OCI-M2 (cell line): ENCODE measurements around the gene CLNK.

Experiments used
- DNase-seq: peaks from one replicate; lab custom pipeline; 2025; ENCODE audit not compliant: unreplicated experiment; lab: John Stamatoyannopoulos, UW

CLNK gene, protein sequence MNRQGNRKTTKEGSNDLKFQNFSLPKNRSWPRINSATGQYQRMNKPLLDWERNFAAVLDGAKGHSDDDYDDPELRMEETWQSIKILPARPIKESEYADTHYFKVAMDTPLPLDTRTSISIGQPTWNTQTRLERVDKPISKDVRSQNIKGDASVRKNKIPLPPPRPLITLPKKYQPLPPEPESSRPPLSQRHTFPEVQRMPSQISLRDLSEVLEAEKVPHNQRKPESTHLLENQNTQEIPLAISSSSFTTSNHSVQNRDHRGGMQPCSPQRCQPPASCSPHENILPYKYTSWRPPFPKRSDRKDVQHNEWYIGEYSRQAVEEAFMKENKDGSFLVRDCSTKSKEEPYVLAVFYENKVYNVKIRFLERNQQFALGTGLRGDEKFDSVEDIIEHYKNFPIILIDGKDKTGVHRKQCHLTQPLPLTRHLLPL

DNA sequence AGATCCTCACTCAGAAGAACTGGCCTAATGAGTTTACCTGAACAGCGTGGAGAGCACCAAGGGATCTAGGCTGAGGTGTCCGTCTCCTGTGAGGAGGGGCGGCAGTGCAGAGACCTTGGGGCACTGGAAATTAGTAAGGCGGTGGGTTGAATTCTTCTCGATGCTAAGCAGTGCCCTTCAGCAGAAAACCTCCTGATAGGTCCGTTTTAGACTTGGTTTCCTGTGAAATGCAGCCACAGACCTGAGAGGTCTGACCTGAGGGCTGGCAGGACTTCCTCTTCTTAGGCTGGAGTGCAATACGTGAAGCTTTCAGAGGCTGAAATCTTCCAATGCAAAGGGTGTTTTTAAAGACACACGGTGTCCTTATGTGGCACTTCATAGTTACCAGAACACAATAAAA lies at the start of gene CLNK:
TSS of gene CLNK (minus strand) at position 138 of the 400 bp plus-strand sequence. CDS start 16,899 bp downstream, outside the sequence.
- DNase-seq, result no peak

DNA sequence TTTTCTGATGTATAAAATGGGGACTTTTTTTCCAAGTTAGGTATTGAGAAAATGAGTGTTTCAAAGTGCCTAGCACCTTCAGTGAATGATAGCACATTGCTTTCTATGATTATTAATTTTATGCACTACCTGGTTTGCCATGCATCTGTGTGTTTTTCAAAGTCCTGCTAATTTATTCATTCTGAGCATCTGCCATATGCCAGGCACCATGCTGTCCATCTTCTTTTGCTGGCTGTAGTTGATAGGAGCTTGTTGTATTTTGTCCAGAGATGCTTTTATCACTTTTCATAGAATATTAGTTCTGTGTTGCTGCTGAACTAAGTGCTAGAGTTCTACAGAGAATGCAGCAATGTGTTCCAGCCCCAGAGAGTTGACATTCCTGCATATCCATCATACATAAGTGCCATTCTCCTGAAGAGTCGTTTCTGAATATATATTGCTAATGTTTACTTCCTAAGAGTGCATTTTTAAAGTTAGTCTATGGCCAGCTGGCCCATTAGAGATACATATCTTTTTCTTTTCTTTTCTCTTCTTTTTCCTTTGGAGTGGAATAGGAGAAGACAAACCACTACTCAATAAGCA lies 49.0 kb upstream of the CLNK start:
- DNase-seq, result no peak

DNA sequence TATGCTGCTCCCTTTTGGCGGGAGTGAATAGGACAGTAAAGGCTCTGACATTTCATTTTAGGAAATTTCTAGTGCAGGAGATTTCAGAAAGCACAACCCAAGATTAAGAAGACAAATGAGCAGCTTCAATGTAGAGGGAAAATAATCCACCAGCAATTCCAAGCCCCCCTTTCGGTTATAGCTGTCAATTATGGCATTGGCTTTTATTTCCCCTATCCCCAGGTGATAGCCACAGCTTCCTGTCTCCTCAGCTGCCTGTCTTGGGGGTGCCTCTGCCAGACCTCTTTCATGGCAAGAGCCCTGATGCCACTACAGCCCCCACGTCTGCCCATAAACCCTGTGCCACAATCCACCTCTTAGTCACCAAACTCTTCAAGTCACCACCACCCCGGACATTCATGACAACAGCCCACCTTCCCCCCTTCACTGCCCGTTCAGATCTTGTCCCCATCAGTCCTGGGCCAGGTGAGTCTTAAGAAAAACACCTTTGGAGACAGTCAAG lies 48.4 kb upstream of the CLNK start:
- no peak for DNase-seq

DNA sequence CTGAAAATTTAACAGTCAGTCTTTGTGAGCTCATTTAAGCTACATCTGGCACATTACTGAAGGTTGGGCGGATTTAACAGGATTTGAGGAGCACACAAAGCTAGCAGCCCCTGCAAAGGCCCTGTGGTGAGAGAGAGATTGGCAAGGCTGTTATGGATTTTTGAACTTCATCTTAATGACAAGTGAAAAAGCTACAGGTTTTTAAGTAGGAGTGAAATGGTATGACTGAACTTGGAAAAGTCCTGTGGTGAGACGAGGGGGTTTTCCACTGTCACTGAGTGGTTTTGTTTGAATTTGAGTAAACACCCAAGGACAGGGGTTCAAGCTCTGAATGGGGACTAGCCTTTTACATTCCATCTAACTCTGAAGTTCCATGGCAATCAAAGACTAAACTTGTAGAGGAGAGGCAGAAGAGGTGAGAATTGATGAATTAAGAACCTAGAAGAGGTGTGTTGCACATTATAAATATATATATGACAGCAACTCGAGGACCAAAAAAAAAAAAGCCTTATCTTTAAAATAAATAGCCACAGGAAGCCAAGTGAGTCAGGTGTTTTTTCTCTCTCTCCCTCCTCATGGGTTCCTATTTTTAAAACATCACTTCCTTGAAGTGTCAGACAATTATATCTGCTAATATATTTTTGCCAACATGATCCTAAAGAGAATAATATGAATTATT lies 47.8 kb upstream of the CLNK start:
- DNase-seq, result no peak

DNA sequence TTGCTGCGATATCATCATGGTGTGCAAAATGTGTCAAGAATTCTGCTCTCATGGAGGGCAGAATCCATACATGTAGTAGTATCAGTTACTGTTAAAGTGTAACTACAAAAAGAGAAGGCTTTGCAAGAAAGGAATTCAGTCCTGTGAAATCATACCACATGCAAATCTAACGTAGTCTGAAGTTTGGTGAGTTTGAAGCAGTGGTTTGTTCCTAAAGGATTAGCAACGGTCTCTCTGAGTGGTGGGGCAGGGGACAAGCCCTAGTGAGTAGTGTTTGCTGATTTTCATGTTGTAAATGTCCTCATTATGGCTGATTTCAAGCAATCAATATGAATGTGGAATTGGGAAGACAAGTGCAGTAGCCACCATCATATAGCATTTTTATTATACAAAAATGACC lies 47.1 kb upstream of the CLNK start:
- DNase-seq, result no peak

DNA sequence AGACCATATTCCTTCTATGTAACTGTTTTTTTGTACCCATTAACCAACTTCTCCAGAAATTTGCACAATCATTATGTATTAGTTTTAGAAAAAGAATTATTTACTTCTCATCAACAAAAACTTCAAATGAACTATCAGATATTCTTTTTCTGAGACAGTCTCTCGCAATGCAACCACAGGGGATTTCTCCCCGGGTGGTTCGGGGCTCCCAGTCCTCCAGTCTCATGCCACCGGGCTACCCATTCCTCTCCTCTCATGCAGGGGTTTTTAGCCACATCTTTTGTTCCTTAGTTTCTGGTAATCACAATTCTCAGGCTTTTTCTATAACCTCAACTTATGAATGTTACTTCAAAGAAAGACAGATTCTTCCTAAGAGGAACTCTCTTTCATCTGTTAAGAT lies 46.6 kb upstream of the CLNK start:
- no peak for DNase-seq

DNA sequence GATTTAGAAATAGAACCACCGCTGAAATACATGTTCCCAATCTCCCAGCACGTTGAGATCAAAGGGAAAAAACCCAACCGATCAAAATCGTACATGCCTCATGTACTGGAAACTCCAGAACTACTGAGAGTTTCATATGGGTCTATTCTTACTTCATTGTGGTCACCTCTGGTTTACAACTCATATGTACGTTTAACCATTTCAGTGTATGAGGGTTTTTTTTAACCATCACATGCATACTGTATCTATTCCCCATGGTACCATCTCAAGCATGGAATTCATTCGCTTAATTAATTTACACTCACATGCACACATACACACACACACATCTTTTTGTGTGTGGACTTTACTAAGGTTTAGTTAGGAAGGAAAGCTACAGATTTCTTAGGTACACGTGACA lies 46.0 kb upstream of the CLNK start:
- no peak for DNase-seq

DNA sequence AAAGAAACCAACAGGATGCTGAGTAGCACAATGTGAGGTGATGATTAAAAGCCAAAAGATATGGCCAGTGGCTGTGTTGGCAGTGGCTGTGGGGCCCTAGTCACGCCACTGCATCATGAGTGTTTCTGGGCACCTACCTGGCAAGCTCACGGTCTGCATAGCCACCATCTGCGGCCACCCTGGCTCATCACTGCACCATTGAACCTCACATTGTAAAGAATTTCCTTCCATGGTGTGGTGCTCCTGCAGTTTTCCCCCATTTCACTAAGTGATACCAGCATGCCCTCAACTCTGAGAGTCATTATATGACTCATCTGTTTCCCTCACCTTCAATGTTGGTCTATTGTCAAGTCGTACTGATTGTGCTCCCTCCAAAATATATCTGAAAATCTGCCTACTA lies 45.5 kb upstream of the CLNK start:
- no peak for DNase-seq

DNA sequence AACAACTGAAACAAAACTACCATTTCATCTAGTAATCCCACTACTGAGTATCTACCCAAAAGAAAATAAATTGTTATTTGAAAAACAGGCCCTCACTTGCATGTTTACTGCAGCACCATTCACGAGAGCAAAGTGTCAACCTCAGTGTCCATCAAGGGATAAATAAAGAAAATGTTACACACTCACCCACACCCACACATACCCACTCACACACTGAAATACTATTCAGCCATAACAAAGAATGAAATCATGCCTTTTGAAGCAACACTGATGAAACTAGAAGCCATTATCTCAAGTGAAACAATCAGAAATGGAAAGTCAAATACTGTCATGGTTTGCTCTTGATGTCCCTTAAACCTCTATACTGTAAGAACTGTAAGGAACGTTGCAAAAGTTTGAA lies 44.8 kb upstream of the CLNK start:
- DNase-seq, result no peak

DNA sequence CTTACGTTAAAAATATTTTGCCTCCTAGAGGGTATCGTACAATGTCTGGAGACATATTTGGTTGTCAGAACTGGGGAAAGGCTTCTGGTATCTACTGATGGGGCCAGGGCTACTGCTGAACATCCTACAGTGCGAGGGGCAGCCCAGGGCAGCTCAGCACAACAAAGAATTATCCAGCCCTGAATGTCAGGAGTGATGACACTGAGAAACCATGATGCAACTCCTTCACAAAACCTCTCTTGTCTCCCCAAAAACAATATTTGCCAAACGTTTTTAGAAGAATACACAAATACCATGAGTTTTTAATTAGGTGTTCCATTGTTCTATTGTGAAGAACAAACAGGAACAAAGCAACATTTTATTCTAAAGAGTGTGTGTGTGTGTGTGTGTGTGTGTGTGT lies 43.4 kb upstream of the CLNK start:
- DNase-seq, result no peak

DNA sequence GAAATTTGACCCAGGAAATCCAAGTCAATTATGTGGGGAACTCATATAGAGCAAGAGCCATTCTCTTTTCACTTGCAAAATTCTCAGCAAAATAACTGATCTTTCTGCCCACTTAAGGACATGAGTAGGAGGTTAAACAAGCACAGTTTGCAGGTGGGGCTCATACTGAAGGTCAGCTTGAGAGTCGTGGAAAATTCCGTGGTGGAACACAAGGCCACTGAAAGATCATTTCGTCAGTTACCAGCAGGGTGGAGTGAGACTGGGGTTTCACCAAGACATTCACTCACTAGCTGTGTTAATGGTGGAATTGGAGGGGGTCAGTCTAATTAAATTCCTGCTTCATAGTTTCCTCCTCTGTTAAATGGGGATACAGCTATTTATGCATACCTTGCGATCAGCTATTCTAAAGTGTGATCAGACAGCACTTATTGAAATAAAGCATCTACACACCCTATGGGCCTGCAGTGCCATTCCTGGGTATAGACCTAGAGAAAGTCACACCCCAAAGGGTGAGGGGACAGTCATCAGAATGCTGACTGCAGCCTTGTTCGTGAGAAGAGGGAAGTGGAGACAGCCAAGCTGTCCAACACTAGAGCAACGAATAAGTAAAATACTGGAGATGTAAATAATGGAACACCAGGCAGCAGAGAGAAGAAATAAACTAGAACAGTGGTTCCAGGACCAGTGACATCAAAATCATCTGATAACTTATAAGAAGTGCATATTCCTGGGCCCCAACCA lies 42.7 kb upstream of the CLNK start:
- no peak for DNase-seq

DNA sequence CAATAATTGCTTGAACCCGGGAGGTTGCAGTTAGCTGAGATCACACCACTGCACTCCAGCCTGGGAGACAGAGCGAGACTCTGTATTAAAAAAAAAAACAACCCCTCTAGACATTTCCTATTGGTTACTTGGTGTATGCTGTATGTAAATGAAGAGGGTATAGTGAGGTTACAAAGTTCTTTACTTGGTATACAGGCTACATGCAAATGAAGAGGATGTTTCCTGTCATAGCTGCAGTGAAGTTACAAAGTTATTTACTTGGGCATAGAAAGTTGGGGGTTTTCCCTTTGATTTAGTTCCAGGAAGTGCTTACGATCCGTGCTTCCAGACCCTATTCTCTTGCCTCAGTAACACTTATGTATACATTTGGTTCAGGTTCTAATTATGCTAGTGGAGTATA lies 38.4 kb upstream of the CLNK start:
- no peak for DNase-seq

DNA sequence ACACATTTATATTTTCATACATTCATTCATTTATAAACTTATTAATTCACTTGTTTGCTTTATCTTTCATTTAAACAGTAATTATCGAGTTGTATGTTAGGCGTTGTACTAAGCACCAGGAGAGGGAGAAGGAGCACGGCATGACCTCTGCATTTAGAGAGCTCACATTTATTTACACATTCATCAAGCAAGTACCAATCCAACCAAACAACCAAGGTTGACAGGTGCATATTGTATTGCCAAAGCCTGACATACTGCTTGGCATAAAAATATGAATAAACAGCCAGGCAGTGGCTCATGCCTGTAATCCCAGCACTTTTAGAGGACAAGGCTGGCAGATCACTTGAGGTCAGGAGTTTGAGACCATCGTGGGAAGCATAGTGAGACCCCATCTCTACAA lies 37.0 kb upstream of the CLNK start:
- DNase-seq, result no peak

DNA sequence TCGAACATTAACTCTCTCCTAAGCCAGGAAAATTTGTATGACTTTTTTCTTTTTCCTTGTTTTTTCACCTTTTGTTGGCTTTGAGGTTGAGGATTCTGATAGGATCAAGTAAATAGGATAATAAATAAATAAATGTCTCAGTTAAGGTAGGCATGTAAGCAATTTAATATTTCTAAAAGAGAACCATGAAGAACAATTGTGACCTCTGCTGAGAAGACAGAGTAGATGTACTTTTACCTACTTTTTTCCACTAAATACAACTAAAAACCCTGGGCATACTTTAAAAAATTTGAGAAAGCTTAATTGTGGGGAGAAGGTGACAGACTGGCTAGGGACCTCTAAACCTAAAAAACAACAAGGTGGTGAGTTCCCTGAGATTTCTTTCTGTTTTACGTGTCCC lies 31.6 kb upstream of the CLNK start:
- DNase-seq, result no peak

DNA sequence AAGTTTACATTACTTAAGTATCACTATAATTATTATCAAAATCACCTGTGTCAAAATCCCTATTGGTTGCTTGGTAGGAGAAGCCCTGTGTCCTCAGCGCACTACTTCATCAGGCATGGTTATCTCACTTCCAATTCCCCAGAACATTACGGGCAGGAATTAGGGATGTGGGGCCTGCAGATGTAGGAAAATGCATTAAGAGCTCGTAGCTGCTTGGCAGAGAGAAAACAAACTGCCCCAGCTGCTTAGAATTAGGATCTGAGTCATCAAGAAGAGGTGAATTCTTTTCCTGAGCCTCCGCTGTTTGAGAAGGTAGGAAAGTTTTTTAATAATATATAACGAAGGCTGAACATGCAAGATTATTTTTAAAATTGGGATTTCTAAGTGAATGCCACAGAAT lies 31.1 kb upstream of the CLNK start:
- no peak for DNase-seq

DNA sequence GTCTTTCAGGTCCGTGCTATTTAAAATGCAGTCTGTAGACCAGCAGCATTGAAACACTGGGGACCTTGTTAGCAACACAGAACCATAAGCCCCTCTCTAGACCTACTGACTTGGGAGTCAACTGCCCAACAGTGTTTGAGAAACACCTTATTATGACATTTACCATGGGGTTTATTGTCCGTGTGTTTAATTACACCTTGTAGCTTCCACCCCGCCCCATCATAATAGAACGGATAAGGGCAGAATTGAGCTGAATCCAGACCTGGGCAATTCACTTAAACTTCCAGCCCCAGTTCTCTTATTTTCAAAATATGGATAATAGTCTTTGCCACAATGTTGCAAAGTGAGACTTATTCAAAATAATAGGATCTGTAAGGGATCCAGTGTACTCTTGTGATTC lies 30.6 kb upstream of the CLNK start:
- DNase-seq, result no peak

DNA sequence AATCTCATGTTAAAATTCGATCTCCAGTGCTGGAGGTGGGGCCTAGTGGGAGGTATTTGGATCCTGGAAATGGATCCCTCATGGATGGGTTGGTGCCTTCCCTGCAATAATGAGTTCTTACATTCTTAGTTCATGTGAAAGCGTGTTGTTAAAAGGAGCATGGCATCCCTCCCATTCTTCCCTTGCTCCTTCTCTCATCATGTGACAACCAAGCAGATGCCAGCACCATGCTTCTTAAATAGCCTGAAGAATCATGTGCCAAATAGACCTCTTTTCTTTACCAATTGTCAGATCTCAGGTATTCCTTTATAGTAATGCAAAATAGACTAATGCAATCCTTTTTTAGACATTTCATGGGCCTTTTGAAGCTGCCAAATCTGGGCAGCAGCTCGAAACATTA lies 29.0 kb upstream of the CLNK start:
- no peak for DNase-seq

DNA sequence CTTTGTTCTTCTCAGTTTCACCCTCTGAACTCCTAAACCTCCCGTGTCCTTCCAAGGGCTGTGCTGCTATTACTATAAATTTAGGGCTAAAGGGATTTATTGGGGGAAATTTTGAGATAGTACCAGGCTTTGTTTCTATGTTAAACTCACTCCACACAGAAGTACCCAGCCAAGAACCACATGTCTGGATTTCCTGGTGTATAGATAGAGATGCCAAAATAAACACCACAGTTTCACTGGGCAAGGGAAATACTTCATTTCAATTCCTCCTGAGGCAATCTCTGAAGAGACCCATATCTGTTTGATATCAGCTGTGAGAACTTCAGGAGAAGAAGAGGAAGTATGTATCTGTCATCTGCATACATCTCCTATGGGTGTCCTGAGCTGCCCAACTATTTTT lies 21.7 kb upstream of the CLNK start:
- no peak for DNase-seq

DNA sequence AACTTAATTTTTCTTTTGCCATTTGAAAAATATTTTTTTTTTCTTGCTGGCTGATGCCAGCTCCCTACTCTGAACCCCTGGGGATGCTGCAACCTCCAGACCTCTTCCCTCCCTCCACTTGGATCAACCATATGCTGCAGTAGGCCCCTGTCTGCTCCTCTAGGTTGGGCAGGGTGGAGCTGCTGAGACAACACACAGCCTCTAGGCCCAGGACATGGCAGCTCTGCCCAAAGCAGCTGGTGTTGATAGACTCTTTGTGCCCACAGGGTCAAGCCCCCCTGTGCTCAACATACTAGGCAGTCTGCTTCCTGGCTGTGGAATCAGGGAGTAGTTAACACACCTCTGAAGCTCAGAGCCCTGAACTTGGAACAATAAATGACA lies 19.9 kb upstream of the CLNK start:
- DNase-seq, result no peak

DNA sequence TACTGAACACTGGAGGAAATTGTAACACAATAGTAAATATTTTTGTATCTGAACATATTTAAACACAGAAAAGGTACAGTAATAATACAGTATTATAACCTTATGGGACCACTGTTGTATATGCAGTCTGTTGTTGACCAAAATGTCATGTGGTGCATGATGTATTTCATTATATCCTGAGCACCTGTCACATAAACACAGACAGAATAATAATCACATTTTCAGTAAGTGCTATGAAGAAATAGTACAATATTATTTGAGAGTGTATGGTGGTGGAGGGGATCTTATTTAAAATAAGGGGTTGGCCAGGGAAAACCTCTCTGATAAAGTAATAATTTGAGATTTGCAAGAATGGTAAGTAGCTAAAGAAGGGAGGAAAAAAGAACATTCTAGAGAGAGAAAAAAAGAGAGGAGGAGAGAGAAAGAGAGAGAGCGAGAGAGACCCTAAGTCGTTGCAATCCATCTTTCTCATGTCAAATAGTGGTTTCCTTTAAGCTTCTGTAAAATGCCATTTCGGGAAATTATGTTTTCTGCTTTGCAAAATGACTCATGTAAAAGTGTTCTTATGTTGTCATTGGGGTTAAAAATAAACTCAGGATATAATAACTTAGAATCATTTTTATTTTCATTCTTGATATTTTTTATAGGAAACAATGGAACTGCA lies 19.3 kb upstream of the CLNK start:
- DNase-seq, result no peak

DNA sequence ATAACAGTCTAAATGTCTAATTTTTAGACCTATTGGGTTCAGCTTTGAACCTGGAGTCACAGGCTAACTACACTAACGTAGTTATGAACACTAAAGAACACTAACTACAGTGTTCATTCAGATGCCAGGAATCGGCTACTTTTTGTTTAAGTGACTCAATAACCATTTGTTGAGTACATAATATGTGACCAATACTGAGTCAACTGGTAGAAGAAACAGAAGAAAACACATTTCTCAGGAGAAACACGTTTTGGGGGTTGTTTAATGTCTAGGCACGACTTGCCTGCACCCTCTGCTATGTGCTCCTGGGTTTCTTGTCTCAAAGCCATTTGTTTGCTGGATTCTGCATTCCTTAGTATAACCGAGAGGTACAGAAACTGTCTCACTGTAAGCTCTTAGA lies 18.6 kb upstream of the CLNK start:
- DNase-seq, result no peak
